Measurements from ENCODE around the gene UTS2R.
A peak's percentile ranks its signal among the peaks of the same experiment; 100 is the strongest.
"Not testable (repeated sequence)": the region's sequence is repeated elsewhere in the genome, so short reads cannot be mapped to it uniquely, and the experiment has no call there.

The UTS2R gene

DNA sequence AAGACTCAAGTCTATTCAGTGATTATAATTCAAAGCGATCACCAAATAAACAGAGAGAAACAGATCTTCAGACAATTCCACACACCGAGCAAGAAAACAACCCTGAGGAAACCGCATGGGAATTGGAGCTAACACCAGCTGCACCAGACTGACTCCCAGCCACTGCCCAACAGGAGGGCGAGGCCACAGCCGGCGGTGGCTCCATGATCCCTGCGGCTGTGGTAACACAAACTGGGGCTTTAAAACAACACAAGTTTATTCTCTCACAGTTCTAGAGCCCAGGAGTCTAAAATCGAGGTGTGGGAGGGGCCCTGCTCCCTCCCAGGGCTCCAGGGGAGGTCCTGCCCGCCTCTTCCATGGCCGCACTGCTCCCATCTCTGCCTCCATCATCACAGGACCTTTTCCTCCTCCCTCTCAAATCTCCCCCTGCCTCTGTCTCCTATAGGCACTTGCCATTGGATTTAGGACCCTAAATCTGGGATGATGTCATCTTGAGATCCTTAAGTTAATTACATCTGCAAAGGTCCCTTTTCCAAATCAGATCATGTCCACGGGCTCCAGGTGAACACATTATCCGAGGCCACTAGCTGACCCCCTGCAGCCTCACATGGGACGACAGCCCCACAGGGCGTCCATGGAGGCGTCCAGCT is 36.8 kb downstream of the UTS2R start:
- DNase-seq (ENCODE audit: low read depth in 2 of 2): no peak

- no peak for DNase-seq (ENCODE audit: low read depth in 2 of 2)
These were observed 37.4 kb downstream of the UTS2R start for GRCh38 chr17:82408938-82409318.

- DNase-seq (ENCODE audit: low read depth in 2 of 2): no peak
These were observed 38.6 kb downstream of the UTS2R start for GRCh38 chr17:82410014-82410716.

GRCh38 chr17:82411396-82412053 is 40.0 kb downstream of the UTS2R start:
- DNase-seq (ENCODE audit: low read depth in 2 of 2): no peak

- not testable (repeated sequence) for DNase-seq (ENCODE audit: low read depth in 2 of 2)
These were observed 40.5 kb downstream of the UTS2R start for GRCh38 chr17:82412081-82412480.

DNA sequence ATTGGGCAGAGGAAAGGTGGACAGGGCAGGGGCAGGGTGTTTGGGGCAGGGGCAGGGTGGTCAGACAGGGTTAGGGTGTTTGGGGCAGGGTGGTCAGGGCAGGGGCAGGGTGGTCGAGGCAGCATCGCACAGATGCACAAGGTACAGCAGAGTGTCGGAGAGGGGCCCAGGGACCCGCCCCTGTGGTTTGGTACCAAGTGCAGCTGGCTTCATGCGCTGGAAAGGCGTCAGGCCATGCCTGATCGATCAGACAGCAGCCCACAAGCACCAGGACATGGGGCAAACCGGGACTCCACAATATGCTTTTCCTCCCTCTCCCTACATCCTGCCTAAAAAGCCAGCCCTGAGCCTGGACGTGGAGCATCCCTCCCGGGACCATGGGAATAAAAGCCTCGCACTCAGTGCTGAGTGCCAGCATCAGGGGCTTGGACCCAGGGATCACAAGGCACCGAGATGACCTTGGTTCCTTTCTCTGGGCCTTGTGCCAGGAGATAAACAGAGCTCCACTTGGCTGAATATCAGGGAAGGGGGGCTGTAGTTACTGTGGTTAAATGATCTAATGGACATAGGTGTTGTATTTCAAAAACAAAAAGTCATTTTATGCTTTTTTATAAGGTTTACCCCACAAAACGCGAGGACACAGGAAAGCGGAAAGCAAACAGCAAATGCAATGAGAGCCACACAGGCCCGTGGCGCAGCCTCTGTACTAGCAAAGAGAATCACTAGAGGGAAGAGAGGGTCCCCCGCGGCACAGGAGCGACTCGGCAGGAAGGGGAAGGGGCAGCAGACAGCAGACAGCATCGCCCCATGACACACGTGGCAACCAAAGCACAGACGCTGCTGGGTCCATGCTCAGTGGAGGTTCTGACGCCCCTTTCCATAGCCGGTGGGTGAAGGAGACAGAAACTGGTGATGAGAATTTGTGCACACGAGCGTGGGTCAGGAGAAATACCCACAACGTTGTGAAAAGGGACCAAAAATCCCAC is 41.3 kb downstream of the UTS2R start:
- no peak for DNase-seq (ENCODE audit: low read depth in 2 of 2)

DNA sequence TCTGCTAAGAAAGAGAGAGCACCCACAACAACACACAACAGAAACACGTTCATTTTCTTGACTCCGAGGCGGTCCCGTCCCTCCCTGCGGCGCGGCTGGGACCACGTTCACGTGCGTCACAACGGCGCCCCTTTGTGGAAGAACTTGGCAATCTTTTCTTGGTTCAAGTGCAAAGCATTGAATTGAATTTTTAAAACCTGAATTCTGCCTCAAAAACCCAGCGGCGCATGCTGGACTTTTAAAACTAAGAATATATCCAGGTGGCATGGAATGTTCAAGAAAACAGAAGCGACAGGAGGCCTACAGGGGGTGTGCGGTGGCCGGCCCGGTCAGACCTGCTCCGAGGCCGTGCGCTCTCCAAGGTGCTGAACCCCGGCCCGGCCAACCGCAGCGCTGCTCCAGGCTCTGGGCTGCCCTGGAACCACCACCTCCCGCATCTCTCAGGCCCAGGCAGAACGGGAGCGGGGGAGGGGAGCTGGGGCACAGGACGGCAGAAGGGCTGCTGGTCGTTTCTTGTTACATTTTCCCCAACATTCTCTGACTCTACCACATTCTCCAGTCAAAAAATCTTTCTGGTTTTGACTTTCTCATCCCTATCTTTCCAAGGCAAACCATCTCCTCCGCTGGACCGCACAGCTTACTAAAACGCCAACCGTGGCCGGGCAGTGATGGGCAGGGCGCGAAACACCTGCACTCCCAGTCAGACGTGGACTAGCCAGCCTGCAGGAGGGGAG is 43.1 kb downstream of the UTS2R start:
- peak; percentile 50 to 70 for DNase-seq (ENCODE audit: low read depth in 2 of 2)

GRCh38 chr17:82415336-82415735 is 43.8 kb downstream of the UTS2R start:
- DNase-seq (ENCODE audit: low read depth in 2 of 2): no peak

GRCh38 chr17:82415786-82416185 is 44.2 kb downstream of the UTS2R start:
- DNase-seq (ENCODE audit: low read depth in 2 of 2): no peak

GRCh38 chr17:82416264-82416663 is 44.7 kb downstream of the UTS2R start:
- no peak for DNase-seq (ENCODE audit: low read depth in 2 of 2)

- no peak for DNase-seq (ENCODE audit: low read depth in 2 of 2)
These were observed 45.2 kb downstream of the UTS2R start for GRCh38 chr17:82416771-82417170.

- peak; percentile 64 to 83 for DNase-seq (ENCODE audit: low read depth in 2 of 2)
These were observed 46.7 kb downstream of the UTS2R start, which contains the start of the genes HEXD and OGFOD3 for GRCh38 chr17:82418001-82418986. Gene HEXD (plus strand): TSS chr17:82418347. CDS start chr17:82419800, 1,453 bp downstream. Gene OGFOD3 (minus strand): TSS chr17:82418586. CDS start chr17:82418485, 101 bp downstream.

DNA sequence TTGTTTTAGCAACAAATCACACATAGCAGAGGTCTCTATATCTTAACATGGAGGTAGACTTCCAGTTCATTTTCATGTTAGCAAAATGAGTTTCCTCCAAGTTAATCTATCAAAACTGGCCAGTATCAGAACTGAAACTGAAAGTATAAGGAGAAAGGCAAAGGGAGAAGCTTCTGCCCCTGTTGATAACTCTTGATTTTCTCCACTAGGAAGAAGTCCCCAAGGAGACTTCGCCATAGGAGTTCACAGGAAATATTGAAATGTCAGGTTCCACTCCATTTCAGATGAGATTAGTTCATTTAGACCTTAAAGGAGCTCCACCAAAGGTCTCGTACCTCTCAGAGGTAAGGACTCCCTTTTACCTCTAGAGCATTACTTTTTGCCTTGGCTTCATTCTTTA is 48.0 kb downstream of the UTS2R start:
- no peak for DNase-seq (ENCODE audit: low read depth in 2 of 2)

- DNase-seq (ENCODE audit: low read depth in 2 of 2): peak; percentile 40 to 53
These were observed 52.7 kb downstream of the UTS2R start for GRCh38 chr17:82424001-82424862.

- no peak for DNase-seq (ENCODE audit: low read depth in 2 of 2)
These were observed 53.2 kb downstream of the UTS2R start for GRCh38 chr17:82424863-82425159.
